HCT116 (cell line): ENCODE measurements around the gene ZNF148. TPM values are rescaled to one million over a fixed set of nuclear protein-coding genes. Genes with fewer than 3 reads are reported as not detected.

Experiments used
- ATAC-seq: fragments of 200-7000 bp; cut with Tn5 transposase; 2 replicates; pipeline ENCODE4 v1.9.1; 2020; ENCODE audit warnings: mild to moderate bottlenecking, moderate library complexity
- BruUV-seq: library from RNA; stranded (reverse); fragments of 400-500 nt; replicated peaks from 2 replicates; lab custom pipeline; 2021; lab: Mats Ljungman, UMichigan
- CTCF ChIA-PET: fragments of 300-600 bp; sonication (Branson Sonifier 250); formaldehyde crosslinking; loops from one replicate; lab custom pipeline; 2021; ENCODE audit warnings: antibody characterized with exemption; lab: Charles Lee
- POLR2A ChIA-PET: fragments of 300-600, 350-600 bp; sonication (Branson Sonifier 250); formaldehyde crosslinking; loops from one replicate; lab custom pipeline; 2021; ENCODE audit warnings: antibody characterized with exemption; lab: Charles Lee
- RAD21 ChIA-PET, 2 experiments: fragments of 300-600 bp; sonication (Branson Sonifier 250); formaldehyde crosslinking; loops; one replicate each; lab custom pipeline; 2023; ENCODE audit warnings: low total read pairs in 2 of 2; ENCODE audit not compliant: uncharacterized antibody in 2 of 2, unreplicated experiment in 2 of 2, low non-redundant PET in 1 of 2; lab: Charles Lee
- DNase-seq: peaks from one replicate; pipeline ENCODE4 v3.0.0-alpha.2; 2010; ENCODE audit warnings: low read depth, low spot score
- H2AFZ ChIP-seq: fragments of 200-600 bp; shearing (Covaris generic), sonication (generic); 2 replicates; pipeline ENCODE4 v1.6.1; 2017; ENCODE audit warnings: low read depth, mixed run types, mixed read lengths, antibody characterized with exemption, low read length; ENCODE audit not compliant: poor library complexity, severe bottlenecking
- H3K27ac ChIP-seq: 2 replicates; pipeline ENCODE4 v1.5.1; 2012; ENCODE audit warnings: low read depth, low read length
- H3K27me3 ChIP-seq: fragments of 200-600 bp; sonication (generic); 2 replicates; pipeline ENCODE4 v1.6.1; 2016; ENCODE audit warnings: mixed run types, low read length, mixed read lengths; ENCODE audit not compliant: insufficient read depth
- H3K36me3 ChIP-seq, 2 experiments: fragments of 200-500 bp in 1 of 2; fragments of 200-600 bp in 1 of 2; sonication (Bioruptor generic) in 1 of 2; sonication (generic) in 1 of 2; 2 replicates each; pipeline versions ENCODE4 v1.5.1 to v1.6.1; 2014 to 2016; ENCODE audit warnings: low read length in 2 of 2, inconsistent platforms in 1 of 2, mixed read lengths in 1 of 2, mixed run types in 1 of 2; ENCODE audit not compliant: insufficient read depth in 2 of 2, control insufficient read depth in 1 of 2
- H3K4me1 ChIP-seq, 2 experiments: fragments of 200-600 bp in 1 of 2; sonication (generic) in 1 of 2; 2 replicates each; pipeline versions ENCODE4 v1.5.1 to v1.6.1; 2012 to 2017; ENCODE audit warnings: low read length in 2 of 2, inconsistent platforms in 1 of 2, mild to moderate bottlenecking in 1 of 2, mixed read lengths in 1 of 2, mixed run types in 1 of 2, moderate library complexity in 1 of 2; ENCODE audit not compliant: insufficient read depth in 2 of 2, control insufficient read depth in 1 of 2
- H3K4me2 ChIP-seq: fragments of 200-600 bp; sonication (generic); 2 replicates; pipeline ENCODE4 v1.6.1; 2017; ENCODE audit warnings: mixed run types, low read length, mixed read lengths
- H3K4me3 ChIP-seq, 2 experiments: fragments of 200-600 bp in 1 of 2; sonication (generic) in 1 of 2; replicated peaks in 1 of 2; 2 replicates each; pipeline ENCODE4 v1.5.1; 2011 to 2016; ENCODE audit warnings: low read length in 2 of 2, control low read depth in 1 of 2, low read depth in 1 of 2, mild to moderate bottlenecking in 1 of 2, mixed read lengths in 1 of 2, mixed run types in 1 of 2
- H3K79me2 ChIP-seq: fragments of 200-600 bp; sonication (generic); 2 replicates; pipeline ENCODE4 v1.6.1; 2017; ENCODE audit warnings: mild to moderate bottlenecking, mixed run types, low read length, moderate library complexity, mixed read lengths; ENCODE audit not compliant: insufficient read depth
- H3K9ac ChIP-seq: fragments of 200-600 bp; sonication (generic); 2 replicates; pipeline ENCODE4 v1.6.1; 2016; ENCODE audit warnings: low read length, mixed read lengths
- H3K9me2 ChIP-seq: fragments of 200-600 bp; sonication (generic), shearing (Covaris generic); 2 replicates; pipeline ENCODE4 v1.6.1; 2017; ENCODE audit warnings: mixed run types, mild to moderate bottlenecking, moderate library complexity; ENCODE audit not compliant: insufficient read depth
- H3K9me3 ChIP-seq, 2 experiments: fragments of 200-500 bp in 1 of 2; fragments of 200-600 bp in 1 of 2; sonication (Bioruptor generic) in 1 of 2; sonication (generic) in 1 of 2; 2 replicates each; pipeline ENCODE4 v1.6.1; 2014 to 2017; ENCODE audit warnings: low read length in 2 of 2, mixed read lengths in 2 of 2, inconsistent platforms in 1 of 2, low read depth in 1 of 2, mild to moderate bottlenecking in 1 of 2, mixed run types in 1 of 2, moderate library complexity in 1 of 2; ENCODE audit not compliant: control insufficient read depth in 1 of 2, insufficient read depth in 1 of 2
- H4K20me1 ChIP-seq: fragments of 200-600 bp; sonication (generic), shearing (Covaris generic); 2 replicates; pipeline ENCODE4 v1.6.1; 2017; ENCODE audit warnings: mixed run types, mild to moderate bottlenecking, moderate library complexity; ENCODE audit not compliant: insufficient read depth
- CEBPB ChIP-seq: IDR thresholded peaks from 2 replicates; pipeline ENCODE4 v1.6.1; 2012; ENCODE audit warnings: low read depth
- EGR1 ChIP-seq: IDR thresholded peaks from 2 replicates; pipeline ENCODE4 v1.6.1; 2012; ENCODE audit warnings: low read depth
- POLR2A ChIP-seq: IDR thresholded peaks from 2 replicates; pipeline ENCODE4 v1.7.0; 2011; ENCODE audit warnings: borderline replicate concordance; ENCODE audit not compliant: insufficient read depth, insufficient read length; ENCODE audit errors: extremely low read depth
- SP1 ChIP-seq: IDR thresholded peaks from 2 replicates; pipeline ENCODE4 v1.6.1; 2012; ENCODE audit warnings: low read depth
- TCF7L2 ChIP-seq: IDR thresholded peaks from 2 replicates; pipeline ENCODE4 v1.7.0; 2011; ENCODE audit warnings: borderline replicate concordance, inconsistent platforms; ENCODE audit not compliant: insufficient read depth, insufficient read length; ENCODE audit errors: extremely low read depth
- YY1 ChIP-seq: IDR thresholded peaks from 2 replicates; pipeline ENCODE4 v1.6.1; 2011; ENCODE audit warnings: low read length, low read depth, moderate library complexity, mild to moderate bottlenecking; ENCODE audit not compliant: insufficient replicate concordance; ENCODE audit errors: extremely low read depth
- ZFX ChIP-seq: fragments of 450-650 bp; IDR thresholded peaks from 2 replicates; pipeline ENCODE4 v1.6.1; 2017
- intact Hi-C: fragments of 100-400 bp; cut with micrococcal nuclease; formaldehyde crosslinking; loops from 2 replicates; pipeline ENCODE4 v1.10.0; 2022
- total RNA-seq: library from RNA; stranded (reverse); gene quantifications from one replicate; pipeline ENCODE4 v1.2.1, GENCODE V29; 2021; ENCODE audit not compliant: unreplicated experiment
- TF ChIP-seq, protein P1 (sequence below): IDR thresholded peaks from 2 replicates; pipeline ENCODE4 v1.6.1; 2012
- TF ChIP-seq, protein P2 (sequence below), 3 experiments: fragments of 200-600 bp in 1 of 3; sonication (generic) in 1 of 3; IDR thresholded peaks in 2 of 3; conservative IDR thresholded peaks in 1 of 3; 2 replicates each; pipeline ENCODE4 v1.5.1; 2012 to 2017; ENCODE audit warnings: low read depth in 2 of 3, low read length in 2 of 3, antibody characterized with exemption in 1 of 3, borderline replicate concordance in 1 of 3, control low read depth in 1 of 3, mild to moderate bottlenecking in 1 of 3, mixed read lengths in 1 of 3, mixed run types in 1 of 3, moderate library complexity in 1 of 3; ENCODE audit not compliant: insufficient read depth in 1 of 3

ZNF148 gene
- total RNA-seq, 1 experiment from 2014 or later = 35.0 TPM

DNA sequence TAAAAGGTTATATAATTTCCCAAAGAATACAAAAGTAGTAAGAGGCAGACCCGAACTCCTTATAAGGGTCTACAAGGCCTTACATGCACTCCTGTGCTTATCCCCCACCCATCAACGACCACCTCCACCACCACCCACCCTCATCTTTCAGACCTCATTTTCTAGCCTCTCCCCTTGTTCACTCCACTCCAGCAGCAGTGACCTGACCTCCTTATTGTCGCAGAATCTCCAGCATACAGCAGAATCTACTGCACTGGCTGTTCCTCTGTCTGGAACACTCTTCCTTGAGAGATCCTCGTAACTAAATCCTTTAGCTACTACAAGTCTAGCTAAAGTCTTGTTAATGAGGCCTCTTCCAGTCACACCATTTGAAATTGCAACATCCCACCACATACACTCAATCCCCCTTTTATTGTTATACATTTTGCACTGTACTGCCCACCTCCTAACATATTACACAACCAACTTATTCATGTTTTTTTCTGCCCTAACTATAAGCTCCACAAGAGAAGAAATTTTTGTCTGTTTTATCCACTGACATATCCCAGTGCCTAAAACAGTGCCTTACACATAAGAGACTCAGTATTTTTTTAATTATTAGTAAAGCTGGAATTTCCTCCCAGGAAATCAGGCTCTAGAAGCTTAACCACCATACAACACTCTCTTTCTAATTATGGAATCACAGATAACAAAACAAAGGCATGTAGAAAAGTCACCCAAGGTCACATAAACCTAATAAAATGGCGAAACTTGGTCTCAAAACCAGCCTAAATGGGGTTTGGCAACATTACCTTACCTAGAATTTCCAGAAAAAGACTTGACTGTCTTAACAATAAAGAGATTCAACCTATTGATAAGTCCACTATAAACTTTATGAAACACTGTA lies 40.2 kb downstream of the ZNF148 start:
- Histone ChIP-seq H3K27me3 (no peaks in the 10 kb centered on the region), H3K79me2 (peaks cover 91% of the 10 kb centered on the region), H3K4me3 (no peak overlapping the region), H2AFZ (no peak overlapping the region), H3K9ac (no peak overlapping the region), H4K20me1 (peaks cover 26% of the 10 kb centered on the region; the same call in 1 of the 2 replicates), H3K9me3 (no peaks in the 10 kb centered on the region), H3K4me2 (no peak overlapping the region), H3K27ac (no peak overlapping the region), H3K36me3 (no peaks in the 10 kb centered on the region), H3K9me2 (no peaks in the 10 kb centered on the region), H3K4me1 (peaks cover 8 to 12% of the 10 kb centered on the region in 2 experiments; a peak in 2 of 4 replicates)
- ChIA-PET POLR2A (no interaction called here), RAD21 (no interaction called here), CTCF (no interaction called here)
- ATAC-seq = no peak
- no TSS peak for BruUV-seq
- intact Hi-C loops = loop anchor here (1.0 kb wide), 1 partner anchor 34 kb away; no protein-coding TSS in a partner anchor
- TF ChIP-seq POLR2A = no peak
- TF ChIP-seq YY1 = no peak
- TF ChIP-seq TCF7L2 = no peak
- no peak for TF ChIP-seq CEBPB
- no peak for TF ChIP-seq EGR1
- TF ChIP-seq, protein P1, sequence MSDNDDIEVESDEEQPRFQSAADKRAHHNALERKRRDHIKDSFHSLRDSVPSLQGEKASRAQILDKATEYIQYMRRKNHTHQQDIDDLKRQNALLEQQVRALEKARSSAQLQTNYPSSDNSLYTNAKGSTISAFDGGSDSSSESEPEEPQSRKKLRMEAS = no peak
- TF ChIP-seq, protein P2, sequence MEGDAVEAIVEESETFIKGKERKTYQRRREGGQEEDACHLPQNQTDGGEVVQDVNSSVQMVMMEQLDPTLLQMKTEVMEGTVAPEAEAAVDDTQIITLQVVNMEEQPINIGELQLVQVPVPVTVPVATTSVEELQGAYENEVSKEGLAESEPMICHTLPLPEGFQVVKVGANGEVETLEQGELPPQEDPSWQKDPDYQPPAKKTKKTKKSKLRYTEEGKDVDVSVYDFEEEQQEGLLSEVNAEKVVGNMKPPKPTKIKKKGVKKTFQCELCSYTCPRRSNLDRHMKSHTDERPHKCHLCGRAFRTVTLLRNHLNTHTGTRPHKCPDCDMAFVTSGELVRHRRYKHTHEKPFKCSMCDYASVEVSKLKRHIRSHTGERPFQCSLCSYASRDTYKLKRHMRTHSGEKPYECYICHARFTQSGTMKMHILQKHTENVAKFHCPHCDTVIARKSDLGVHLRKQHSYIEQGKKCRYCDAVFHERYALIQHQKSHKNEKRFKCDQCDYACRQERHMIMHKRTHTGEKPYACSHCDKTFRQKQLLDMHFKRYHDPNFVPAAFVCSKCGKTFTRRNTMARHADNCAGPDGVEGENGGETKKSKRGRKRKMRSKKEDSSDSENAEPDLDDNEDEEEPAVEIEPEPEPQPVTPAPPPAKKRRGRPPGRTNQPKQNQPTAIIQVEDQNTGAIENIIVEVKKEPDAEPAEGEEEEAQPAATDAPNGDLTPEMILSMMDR (IDR thresholded peaks at IDR 0.05 in 2 of 3, conservative IDR thresholded peaks at IDR 0.05 in 1 of 3; ENCODE audit: borderline replicate concordance in 1 of 3, insufficient read depth in 1 of 3, low read depth in 2 of 3, low read length in 2 of 3) = no peak
- TF ChIP-seq ZFX = no peak
- no peak for TF ChIP-seq SP1
- no peak for DNase-seq
